ENCODE data around the gene PRSS21. TPM values are rescaled to one million over a fixed set of nuclear protein-coding genes. Genes with fewer than 3 reads are reported as not detected.

PRSS21 gene
- polyA plus RNA-seq, 1 of the 3 experiments (the other 2 are of a cell fraction) = not detected

- TF ChIP-seq ZBTB33 (IDR thresholded peaks at IDR 0.05; ENCODE audit: borderline replicate concordance, low read depth) = no peak
- no peak for TF ChIP-seq RCOR1 (IDR thresholded peaks at IDR 0.05; ENCODE audit: low read length)
Measured at GRCh38 chr16:2767891-2768290, 49.1 kb upstream of the PRSS21 start (continued).

- Histone ChIP-seq H3K4me2 (no peak overlapping the region), H3K36me3 (replicated peaks in 1 of 2; ENCODE audit: control insufficient read depth in 1 of 2, insufficient read depth in 2 of 2, low read length in 1 of 2) (peaks cover 59 to 90% of the 10 kb centered on the region in 2 experiments), H3K4me3 (ENCODE audit: low read depth in 2 of 2, low read length in 1 of 2) (no peak overlapping the region), H4K20me1 (ENCODE audit: insufficient read depth) (peaks cover 85% of the 10 kb centered on the region), H3K79me2 (ENCODE audit: insufficient read depth) (peaks cover 60% of the 10 kb centered on the region), H3K9me3 (no peaks in the 10 kb centered on the region), H3K9me2 (no peaks in the 10 kb centered on the region), H3K27ac (ENCODE audit: low read depth in 2 of 2, low read length in 1 of 2) (no peak overlapping the region), H2AFZ (ENCODE audit: low read depth) (no peak overlapping the region), H3K27me3 (ENCODE audit: insufficient read depth) (no peaks in the 10 kb centered on the region), H3K9ac (no peak overlapping the region), H3F3A (replicated peaks; ENCODE audit: insufficient read depth) (peaks cover 24% of the 10 kb centered on the region), H3K4me1 (ENCODE audit: control insufficient read depth in 1 of 2, insufficient read depth in 2 of 2, low read depth in 1 of 2, low read length in 1 of 2) (no peaks in the 10 kb centered on the region; a peak in 1 of 4 replicates)
- POLR2A ChIA-PET = no interaction called here
- CTCF ChIA-PET = interaction anchor here (0.6 to 1.3 kb wide), 3 partner anchors 9 to 839 kb away, joined by 3 to 4 read pairs (median 3); no protein-coding TSS in a partner anchor
- 93% methylated on average over 15 of the region's 17 CpGs for WGBS (ENCODE audit: low lambda C conversion rate)
- DNase-seq = no peak
- no peak for TF ChIP-seq MXI1 (IDR thresholded peaks at IDR 0.05; ENCODE audit: low read depth, low read length)
- no peak for TF ChIP-seq IRF3 (IDR thresholded peaks at IDR 0.05; ENCODE audit: low read depth, low read length)
- no peak for TF ChIP-seq ELF1 (IDR thresholded peaks at IDR 0.05)
- TF ChIP-seq JUND (IDR thresholded peaks at IDR 0.05) = no peak
- TF ChIP-seq TAF1 (IDR thresholded peaks at IDR 0.05; ENCODE audit: borderline replicate concordance, low read depth, low read length) = no peak
- TF ChIP-seq SMC3 (IDR thresholded peaks at IDR 0.05; ENCODE audit: low read depth, low read length) = no peak
- TF ChIP-seq USF2 (IDR thresholded peaks at IDR 0.05; ENCODE audit: borderline replicate concordance, low read depth, low read length) = no peak
- TF ChIP-seq EZH2phosphoT487 (IDR thresholded peaks at IDR 0.05; ENCODE audit: borderline replicate concordance, low read depth) = no peak
- no peak for TF ChIP-seq RFX5 (IDR thresholded peaks at IDR 0.05; ENCODE audit: low read length)
- TF ChIP-seq TCF12 (IDR thresholded peaks at IDR 0.05) = no peak
- TF ChIP-seq TEAD4 (IDR thresholded peaks at IDR 0.05; ENCODE audit: borderline replicate concordance, insufficient read depth) = no peak
- no peak for TF ChIP-seq YY1 (IDR thresholded peaks at IDR 0.05; ENCODE audit: low read depth)
- TF ChIP-seq FOSL2 (IDR thresholded peaks at IDR 0.05; ENCODE audit: borderline replicate concordance, low read depth) = no peak
- no peak for TF ChIP-seq EP300 (IDR thresholded peaks at IDR 0.05; ENCODE audit: borderline replicate concordance in 1 of 2, low read depth in 1 of 2, low read length in 1 of 2)
- TF ChIP-seq CTCF (IDR thresholded peaks at IDR 0.05) = no peak
- no peak for TF ChIP-seq RAD21 (IDR thresholded peaks at IDR 0.05; ENCODE audit: low read length)
- TF ChIP-seq FOXM1 (IDR thresholded peaks at IDR 0.05; ENCODE audit: low read depth) = no peak
- TF ChIP-seq MAX (IDR thresholded peaks at IDR 0.05; ENCODE audit: low read depth) = no peak
- TF ChIP-seq FOXJ3 (CRISPR knock-in tag; IDR thresholded peaks at IDR 0.05) = no peak
- no peak for TF ChIP-seq REST (IDR thresholded peaks at IDR 0.05; ENCODE audit: low read depth, low read length)
Measured at GRCh38 chr16:2768403-2769089, 48.5 kb upstream of the PRSS21 start.
